Measurements from ENCODE around the gene IP6K2. TPM values are rescaled to one million over a fixed set of nuclear protein-coding genes. Genes with fewer than 3 reads are reported as not detected.

IP6K2 gene
- total and polyA plus RNA-seq, 2 of the 13 experiments (the other 11 are each of a cell fraction or from before 2014, with no cell fraction given): 85.5 to 112 TPM

DNA sequence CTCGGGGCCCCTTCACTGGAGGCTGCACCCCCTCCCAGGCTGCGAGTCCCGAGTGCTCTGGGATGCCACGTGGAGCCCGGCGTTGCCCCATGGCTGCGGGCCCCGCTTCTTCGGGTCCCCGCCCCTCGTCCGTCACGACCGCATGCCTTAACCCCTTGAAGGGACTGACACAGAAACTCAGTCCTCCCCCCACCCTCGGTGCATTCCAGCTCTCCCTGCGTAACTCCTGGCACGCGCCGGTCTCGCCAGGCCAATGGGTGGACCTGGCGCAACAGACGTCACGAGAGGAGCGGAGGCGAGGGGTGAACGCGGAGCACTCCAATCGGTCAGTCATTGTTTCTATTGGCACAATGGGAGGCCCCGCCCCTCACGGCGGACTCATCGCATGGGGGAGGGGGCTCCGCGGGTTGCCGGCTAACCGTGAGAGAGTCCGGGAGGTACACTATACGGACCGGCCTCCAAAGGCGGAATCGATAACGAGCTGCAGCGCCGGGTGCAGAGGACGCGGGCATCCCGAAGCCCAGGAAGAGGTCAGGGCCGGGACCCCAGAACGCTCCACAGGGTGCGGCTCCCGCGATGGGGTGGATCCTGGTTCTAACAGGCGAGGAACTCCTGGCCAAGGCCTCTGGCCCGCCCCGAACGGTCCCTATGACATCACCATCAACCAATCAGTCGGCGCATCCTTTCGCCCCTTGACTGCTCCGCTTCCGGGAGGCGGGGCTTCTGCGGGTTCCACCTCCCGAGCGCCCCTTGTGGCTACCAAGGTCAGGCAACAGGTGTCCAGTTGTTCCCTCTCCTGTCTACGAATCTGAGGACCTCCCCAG lies 53.3 kb downstream of the IP6K2 start (continued):
- peak; percentile 80; the same call in 1 of the 2 replicates for TF ChIP-seq ZNF713 (CRISPR knock-in tag; IDR thresholded peaks at IDR 0.05)
- no peak for TF ChIP-seq ZNF30 (CRISPR knock-in tag; IDR thresholded peaks at IDR 0.05)
- TF ChIP-seq U2AF1 (optimal IDR thresholded peaks at IDR 0.05; ENCODE audit: low read depth, low read length): no peak
- TF ChIP-seq, protein P1, sequence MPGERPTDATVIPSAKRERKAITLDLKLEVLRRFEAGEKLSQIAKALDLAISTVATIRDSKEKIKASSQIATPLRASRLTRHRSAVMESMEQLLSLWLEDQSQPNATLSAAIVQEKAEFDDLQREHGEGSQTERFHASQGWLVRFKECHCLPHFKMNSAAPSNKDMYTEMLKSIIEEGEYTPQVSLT (CRISPR knock-in tag; IDR thresholded peaks at IDR 0.05; ENCODE audit: borderline replicate concordance, low read depth): no peak
- no peak for TF ChIP-seq SRF (IDR thresholded peaks at IDR 0.05; ENCODE audit: low read depth, low read length)
- TF ChIP-seq PRMT3 (CRISPR knock-in tag; IDR thresholded peaks at IDR 0.05; ENCODE audit: borderline replicate concordance, low read depth): peak; percentile 68; the same call in 1 of the 2 replicates
- TF ChIP-seq JUNB (CRISPR knock-in tag; IDR thresholded peaks at IDR 0.05; ENCODE audit: borderline replicate concordance): no peak
- TF ChIP-seq ZNF652 (CRISPR knock-in tag; IDR thresholded peaks at IDR 0.05; ENCODE audit: borderline replicate concordance, low read depth): peak; percentile 96
- peak; percentile 85; the same call in 1 of the 2 replicates for TF ChIP-seq ZNF563 (CRISPR knock-in tag; IDR thresholded peaks at IDR 0.05)
- peak; percentile 55; the same call in 1 of the 2 replicates for TF ChIP-seq JUND (CRISPR knock-in tag; IDR thresholded peaks at IDR 0.05)
- no peak for TF ChIP-seq ZNF207 (IDR thresholded peaks at IDR 0.05; ENCODE audit: borderline replicate concordance)
- TF ChIP-seq TAF1 (CRISPR knock-in tag; IDR thresholded peaks at IDR 0.05): peak; percentile 51; the same call in 1 of the 2 replicates
- 0 out of 2 replicates have a peak, but pooled peaks have one; percentile 24 for TF ChIP-seq ZNF224 (CRISPR knock-in tag; IDR thresholded peaks at IDR 0.05)
- no peak for TF ChIP-seq NFE2 (CRISPR knock-in tag; IDR thresholded peaks at IDR 0.05)
- TF ChIP-seq ZNF205 (CRISPR knock-in tag; IDR thresholded peaks at IDR 0.05): no peak
- no peak for TF ChIP-seq SIX4 (CRISPR knock-in tag; IDR thresholded peaks at IDR 0.05)
- TF ChIP-seq, protein P2, sequence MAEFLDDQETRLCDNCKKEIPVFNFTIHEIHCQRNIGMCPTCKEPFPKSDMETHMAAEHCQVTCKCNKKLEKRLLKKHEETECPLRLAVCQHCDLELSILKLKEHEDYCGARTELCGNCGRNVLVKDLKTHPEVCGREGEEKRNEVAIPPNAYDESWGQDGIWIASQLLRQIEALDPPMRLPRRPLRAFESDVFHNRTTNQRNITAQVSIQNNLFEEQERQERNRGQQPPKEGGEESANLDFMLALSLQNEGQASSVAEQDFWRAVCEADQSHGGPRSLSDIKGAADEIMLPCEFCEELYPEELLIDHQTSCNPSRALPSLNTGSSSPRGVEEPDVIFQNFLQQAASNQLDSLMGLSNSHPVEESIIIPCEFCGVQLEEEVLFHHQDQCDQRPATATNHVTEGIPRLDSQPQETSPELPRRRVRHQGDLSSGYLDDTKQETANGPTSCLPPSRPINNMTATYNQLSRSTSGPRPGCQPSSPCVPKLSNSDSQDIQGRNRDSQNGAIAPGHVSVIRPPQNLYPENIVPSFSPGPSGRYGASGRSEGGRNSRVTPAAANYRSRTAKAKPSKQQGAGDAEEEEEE (CRISPR knock-in tag; IDR thresholded peaks at IDR 0.05; ENCODE audit: borderline replicate concordance): no peak
- peak; percentile 91 for TF ChIP-seq HNRNPLL (IDR thresholded peaks at IDR 0.05; ENCODE audit: low read depth, low read length, poor library complexity, severe bottlenecking)
- TF ChIP-seq ZNF382 (CRISPR knock-in tag; IDR thresholded peaks at IDR 0.05; ENCODE audit: borderline replicate concordance): no peak
- TF ChIP-seq ZSCAN9 (CRISPR knock-in tag; IDR thresholded peaks at IDR 0.05; ENCODE audit: borderline replicate concordance): no peak
- no peak for TF ChIP-seq NFIC (IDR thresholded peaks at IDR 0.05; ENCODE audit: low read length)
- TF ChIP-seq ZFP91 (CRISPR knock-in tag; IDR thresholded peaks at IDR 0.05; ENCODE audit: borderline replicate concordance): peak; percentile 89
- no peak for TF ChIP-seq ZNF446 (CRISPR knock-in tag; IDR thresholded peaks at IDR 0.05)

All from HepG2 (cell line).